Esophagus squamous epithelium (tissue), 5 donors: ENCODE measurements around the gene TMEM150C. TPM values are rescaled to one million over a fixed set of nuclear protein-coding genes. Genes with fewer than 3 reads are reported as not detected.

Experiments
- DNase-seq: peaks from one replicate; lab custom pipeline; 2025; lab: John Stamatoyannopoulos, UW
- H3K27ac ChIP-seq, 4 donors: fragments of 200-600 bp; sonication (generic); one replicate each; pipeline ENCODE4 v1.5.1; 2016 to 2019; ENCODE audit warnings: mild to moderate bottlenecking in 1 of 4
- H3K27me3 ChIP-seq, 4 donors: fragments of 200-600 bp; sonication (generic); 1 replicate in 3 of 4; 2 replicates in 1 of 4; pipeline versions ENCODE4 v1.5.1 to v1.6.0; 2017 to 2021; ENCODE audit warnings: antibody characterized with exemption in 1 of 4
- H3K36me3 ChIP-seq, 3 donors: fragments of 200-600 bp; sonication (generic); one replicate each; pipeline ENCODE4 v1.5.1; 2016 to 2019
- H3K4me1 ChIP-seq, 3 donors: fragments of 200-600 bp; sonication (generic); one replicate each; pipeline ENCODE4 v1.5.1; 2017 to 2019
- H3K4me3 ChIP-seq, 4 donors: fragments of 200-600 bp; sonication (generic); 1 replicate in 3 of 4; 2 replicates in 1 of 4; pipeline ENCODE4 v1.5.1; 2016 to 2019; ENCODE audit warnings: mild to moderate bottlenecking in 2 of 4, moderate library complexity in 1 of 4
- H3K9me3 ChIP-seq, 3 donors: fragments of 200-600 bp; sonication (generic); one replicate each; pipeline ENCODE4 v1.5.1; 2016 to 2019
- CTCF ChIP-seq, 6 experiments: fragments of 450-650 bp in 4 of 6; fragments of 200-600 bp in 2 of 6; sonication (generic) in 2 of 6; IDR thresholded peaks; one replicate each; pipeline ENCODE4 v1.5.1; 2016 to 2019; ENCODE audit warnings: antibody characterized with exemption in 6 of 6, mild to moderate bottlenecking in 4 of 6, moderate library complexity in 4 of 6
- POLR2A ChIP-seq, 4 donors: fragments of 450-650 bp; IDR thresholded peaks; one replicate each; pipeline ENCODE4 v1.6.1; 2017; ENCODE audit warnings: antibody characterized with exemption in 4 of 4, mild to moderate bottlenecking in 4 of 4, moderate library complexity in 3 of 4
- WGBS, 2 donors: methylation state at CpG; one replicate each; pipeline ENCODE4 v1.1.5; 2018; 5-methylcytosine and 5-hydroxymethylcytosine counted together
- intact Hi-C: fragments of 100-400 bp; cut with DNase I; formaldehyde crosslinking; loops from one replicate; pipeline ENCODE4 v1.15.0; 2022
- total RNA-seq, 4 donors: library from RNA; depleted of rRNA; stranded (reverse); fragments of >200 nt; gene quantifications; one replicate each; pipeline ENCODE4 v1.1.0, GENCODE V29; 2016
- donor health status: DM: yes; HTN: yes; CAD: no.

Gene TMEM150C
- total RNA-seq, 4 donors from 2014 or later, result 1.1 to 3.8 (median 2.8) TPM

GRCh38 chr4:82591592-82591991 lies 29.8 kb upstream of the TMEM150C start:
- Histone ChIP-seq H3K27ac (no peak overlapping the region), H3K27me3 (no peaks in the 10 kb centered on the region), H3K36me3 (no peaks in the 10 kb centered on the region), H3K4me1 (no peaks in the 10 kb centered on the region), H3K9me3 (no peaks in the 10 kb centered on the region), H3K4me3 (no peak overlapping the region)
- WGBS, 2 donors, result 62 to 68% methylated on average over 5 of the region's 5 CpGs
- no peak for TF ChIP-seq POLR2A (IDR thresholded peaks at IDR 0.05)
- TF ChIP-seq CTCF (IDR thresholded peaks at IDR 0.05), result no peak
- no peak for DNase-seq
- intact Hi-C loops, result no loop called here

- H3K9me3 ChIP-seq, result no peaks in the 10 kb centered on the region
- no peaks in the 10 kb centered on the region for H3K27me3 ChIP-seq
- DNase-seq, result no peak
- 23 to 25% methylated on average over 1 of the region's 1 CpG for WGBS, 2 donors
- no peak for TF ChIP-seq POLR2A (IDR thresholded peaks at IDR 0.05)
- TF ChIP-seq CTCF (IDR thresholded peaks at IDR 0.05), result no peak
- no peaks in the 10 kb centered on the region for H3K36me3 ChIP-seq
- H3K4me1 ChIP-seq, result no peaks in the 10 kb centered on the region
- H3K4me3 ChIP-seq, result no peak overlapping the region
- no peak overlapping the region for H3K27ac ChIP-seq
- intact Hi-C loops, result no loop called here
Observed at GRCh38 chr4:82589756-82590155, 28.0 kb upstream of the TMEM150C start.

DNA sequence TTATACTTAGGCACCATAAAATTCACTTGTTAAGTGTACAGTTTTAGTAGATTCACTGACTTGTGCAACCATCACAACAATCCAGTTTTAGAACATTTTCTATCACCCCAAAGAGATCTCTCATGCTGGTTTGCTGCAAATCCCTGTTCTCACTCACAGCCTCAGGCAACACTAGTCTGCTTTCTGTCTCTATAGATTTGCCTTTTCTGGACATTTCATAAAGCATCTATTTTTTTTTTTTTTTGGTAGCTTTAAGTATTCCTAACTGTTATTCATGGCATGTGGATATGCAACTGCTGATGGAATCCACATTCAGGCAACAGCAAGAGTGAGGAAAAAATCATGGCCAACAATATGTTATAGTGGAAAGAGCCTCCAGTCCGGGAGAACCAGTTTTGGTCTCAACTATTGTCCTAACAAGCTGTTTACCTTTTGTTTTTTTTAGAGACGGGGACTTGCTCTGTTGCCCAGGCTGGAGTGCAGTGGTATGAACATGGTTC lies 27.0 kb upstream of the TMEM150C start:
- intact Hi-C loops, result no loop called here
- Histone ChIP-seq H3K9me3 (no peaks in the 10 kb centered on the region), H3K4me1 (no peaks in the 10 kb centered on the region), H3K36me3 (no peaks in the 10 kb centered on the region), H3K4me3 (no peak overlapping the region), H3K27me3 (no peaks in the 10 kb centered on the region), H3K27ac (no peak overlapping the region)
- 53 to 63% methylated on average over 2 of the region's 2 CpGs for WGBS, 2 donors
- TF ChIP-seq POLR2A (IDR thresholded peaks at IDR 0.05), result no peak
- no peak for TF ChIP-seq CTCF (IDR thresholded peaks at IDR 0.05)
- no peak for DNase-seq

GRCh38 chr4:82587826-82588540 lies 26.2 kb upstream of the TMEM150C start:
- intact Hi-C loops, result no loop called here
- no peaks in the 10 kb centered on the region for H3K27me3 ChIP-seq
- H3K9me3 ChIP-seq, result no peaks in the 10 kb centered on the region
- no peak for DNase-seq
- no peak overlapping the region for H3K4me3 ChIP-seq
- WGBS, 2 donors, result 73 to 89% methylated on average over 8 of the region's 8 CpGs
- no peaks in the 10 kb centered on the region for H3K36me3 ChIP-seq
- no peaks in the 10 kb centered on the region for H3K4me1 ChIP-seq
- no peak overlapping the region for H3K27ac ChIP-seq
- TF ChIP-seq CTCF (IDR thresholded peaks at IDR 0.05), result no peak
- TF ChIP-seq POLR2A (IDR thresholded peaks at IDR 0.05), result no peak

GRCh38 chr4:82585690-82586435 lies 24.1 kb upstream of the TMEM150C start:
- no peak for TF ChIP-seq POLR2A (IDR thresholded peaks at IDR 0.05)
- no peak for TF ChIP-seq CTCF (IDR thresholded peaks at IDR 0.05)
- intact Hi-C loops, result no loop called here
- 80 to 86% methylated on average over 5 to 7 of the region's 8 CpGs for WGBS, 2 donors

More at GRCh38 chr4:82585690-82586435, 24.1 kb upstream of the TMEM150C start:
- H3K36me3 ChIP-seq, result no peaks in the 10 kb centered on the region
- no peak overlapping the region for H3K27ac ChIP-seq
- no peaks in the 10 kb centered on the region for H3K4me1 ChIP-seq
- no peaks in the 10 kb centered on the region for H3K27me3 ChIP-seq
- no peak for DNase-seq
- H3K9me3 ChIP-seq, result no peaks in the 10 kb centered on the region
- H3K4me3 ChIP-seq, result no peak overlapping the region
